Activated naive CD4-positive, alpha-beta T cell treated with anti-CD3 and anti-CD28 coated beads, Interleukin-2, amount 50 U/mL, for 16 hours (primary cell): Measurements from ENCODE around the gene CHRNG.

Experiments used
- DNase-seq: peaks from one replicate; pipeline ENCODE4 v3.0.0-alpha.2; 2020

The CHRNG gene

DNA sequence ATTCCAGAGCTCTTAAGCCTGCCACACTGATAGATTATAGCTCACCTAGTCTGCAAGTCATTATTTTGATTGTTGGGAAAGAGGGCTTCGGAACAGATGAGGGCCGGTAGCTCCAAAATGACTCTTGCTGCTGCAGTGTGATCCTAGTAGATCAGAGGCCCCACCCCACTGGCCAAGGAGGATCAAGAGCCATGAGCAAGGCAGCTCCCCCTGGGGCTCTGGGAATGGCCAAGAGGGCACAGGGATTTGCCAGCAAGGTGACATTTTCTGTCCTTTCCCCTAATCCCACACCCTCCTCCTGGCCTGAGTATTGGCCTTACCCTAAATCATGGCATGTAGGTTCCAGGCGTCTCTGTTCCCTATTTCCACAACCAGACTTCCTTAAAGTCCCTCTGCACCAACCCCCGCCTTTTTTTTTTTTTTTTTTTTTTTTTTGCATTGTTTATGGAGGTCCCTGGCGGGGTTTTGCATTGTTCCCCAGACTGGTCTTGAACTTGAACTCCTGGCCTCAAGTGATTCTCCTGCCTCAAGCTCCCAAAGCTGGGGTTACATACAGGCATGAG lies 47.5 kb downstream of the CHRNG start:
- DNase-seq = no peak

DNA sequence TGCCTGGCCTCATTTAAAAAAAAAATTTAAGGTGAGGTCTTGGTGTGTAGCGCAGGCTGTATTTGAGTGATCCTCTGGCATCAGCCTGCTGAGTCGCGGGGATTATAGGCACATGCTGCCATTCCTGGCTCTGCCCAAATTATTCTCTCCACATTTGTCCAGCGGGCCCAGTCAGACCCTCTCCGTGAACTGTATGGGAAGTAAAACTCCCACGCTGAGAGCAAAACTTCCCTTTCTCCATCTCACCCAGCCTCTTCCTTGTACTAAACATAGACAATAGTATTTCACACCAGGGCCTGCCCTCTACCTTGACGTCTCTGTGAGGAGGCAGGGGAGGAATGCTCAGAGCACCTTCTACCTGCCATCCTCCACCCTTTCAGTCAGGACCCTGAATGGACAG lies 48.0 kb downstream of the CHRNG start:
- no peak for DNase-seq

GRCh38 chr2:232588031-232588430 lies 48.5 kb downstream of the CHRNG start:
- DNase-seq = no peak

DNA sequence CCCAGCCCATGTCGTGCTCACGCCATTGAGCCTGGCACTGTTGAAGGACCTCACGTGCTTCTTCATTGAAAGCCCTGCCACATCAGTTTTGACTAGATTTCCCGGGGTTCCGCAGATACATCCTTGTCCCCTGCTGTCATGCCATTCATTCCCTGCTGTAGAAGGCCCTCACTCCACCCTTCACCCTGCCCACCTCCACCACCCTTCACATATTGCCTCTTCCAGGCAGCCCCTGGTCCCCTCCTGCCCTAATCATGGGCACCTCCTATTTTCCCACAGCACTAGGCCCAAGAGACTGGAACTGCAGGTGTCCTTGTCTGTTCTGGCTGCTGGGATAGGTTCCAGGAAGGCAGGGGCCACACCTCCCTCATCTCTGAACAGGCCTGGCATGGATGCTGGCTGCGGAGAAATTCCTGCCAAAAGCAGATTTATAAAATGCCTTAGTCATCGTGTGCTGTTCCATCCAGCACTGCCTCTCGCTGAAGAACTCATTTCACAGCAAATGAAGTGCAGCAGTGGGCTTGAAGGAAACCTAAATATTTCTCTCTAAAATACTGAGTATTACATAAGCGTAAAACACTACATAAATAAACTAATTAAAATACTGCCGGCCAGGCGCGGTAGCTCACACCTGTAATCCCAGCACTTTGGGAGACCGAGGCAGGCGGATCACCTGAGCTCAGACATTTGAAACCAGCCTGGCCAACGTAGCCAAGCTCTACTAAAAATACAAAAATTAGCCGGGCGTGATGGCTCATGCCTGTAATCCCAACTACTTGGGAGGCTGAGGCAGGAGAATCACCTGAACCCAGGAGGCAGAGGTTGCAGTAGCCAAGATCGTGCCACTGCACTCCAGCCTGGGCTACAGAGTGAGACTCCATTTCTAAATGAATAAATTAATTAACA lies 49.4 kb downstream of the CHRNG start:
- DNase-seq = no peak

- DNase-seq = no peak
These were observed 53.4 kb downstream of the CHRNG start for GRCh38 chr2:232592772-232593395.

DNA sequence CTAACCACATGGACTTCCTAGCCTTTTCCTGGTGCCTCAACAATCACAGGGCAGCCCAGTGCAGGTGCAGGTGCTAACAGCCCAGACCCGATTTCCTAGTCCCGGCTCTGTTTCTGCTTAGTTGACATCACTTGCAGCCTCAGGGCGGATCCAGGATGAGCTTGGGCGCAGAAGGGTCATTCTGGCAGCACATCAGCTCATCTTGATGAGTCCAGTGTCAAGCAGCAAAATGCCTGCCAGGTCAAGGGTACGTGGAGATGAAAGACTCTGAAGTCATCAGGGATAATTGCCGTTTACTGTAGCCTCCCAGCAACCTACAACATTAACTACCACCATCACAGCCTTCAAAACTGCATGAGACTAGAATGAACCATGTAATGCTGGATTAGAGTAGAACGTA lies 54.5 kb downstream of the CHRNG start:
- no peak for DNase-seq
